Uterus (tissue), 4 donors: ENCODE results near the gene DCBLD1. TPM values are rescaled to one million over a fixed set of nuclear protein-coding genes. Genes with fewer than 3 reads are reported as not detected.

ENCODE experiments used
- DNase-seq, 2 donors: peaks; one replicate each; pipeline ENCODE4 v3.0.0-alpha.2; 2019 to 2020
- H3K27ac ChIP-seq, 2 donors: fragments of 200-600 bp; sonication (generic); 1 replicate in 1 of 2; 2 replicates in 1 of 2; pipeline ENCODE4 v1.5.1; 2016 to 2018
- H3K27me3 ChIP-seq, 2 donors: fragments of 200-600 bp; sonication (generic); one replicate each; pipeline ENCODE4 v1.5.1; 2018 to 2019; ENCODE audit warnings: control low read depth in 1 of 2
- H3K36me3 ChIP-seq, 2 donors: fragments of 200-600 bp; sonication (generic); one replicate each; pipeline ENCODE4 v1.5.1; 2019; ENCODE audit warnings: control low read depth in 1 of 2
- H3K4me1 ChIP-seq, 2 donors: fragments of 200-600 bp; sonication (generic); one replicate each; pipeline ENCODE4 v1.5.1; 2018 to 2019; ENCODE audit warnings: control low read depth in 1 of 2
- H3K4me3 ChIP-seq, 2 donors: fragments of 200-600 bp; sonication (generic); 1 replicate in 1 of 2; 2 replicates in 1 of 2; pipeline ENCODE4 v1.5.1; 2018 to 2019; ENCODE audit warnings: mild to moderate bottlenecking in 1 of 2
- H3K9me3 ChIP-seq, 2 donors: fragments of 200-600 bp; sonication (generic); one replicate each; pipeline ENCODE4 v1.5.1; 2019; ENCODE audit warnings: control low read depth in 1 of 2
- POLR2A ChIP-seq, 2 donors: fragments of 450-650 bp; IDR thresholded peaks; one replicate each; pipeline ENCODE4 v1.6.1; 2016; ENCODE audit warnings: antibody characterized with exemption in 2 of 2, mild to moderate bottlenecking in 1 of 2, moderate library complexity in 1 of 2
- intact Hi-C: fragments of 100-400 bp; cut with DNase I; formaldehyde crosslinking; loops from one replicate; pipeline ENCODE4 v1.15.1; 2023; ENCODE audit warnings: low total_unique reads
- total RNA-seq, 4 donors: library from RNA; depleted of rRNA in 3 of 4; stranded (reverse); fragments of >200 nt in 3 of 4; gene quantifications; one replicate each; pipeline versions ENCODE4 v1.1.0 to v1.2.4, GENCODE V29; 2014 to 2023
- TF ChIP-seq, protein P1 (sequence below), 4 experiments: fragments of 200-600 bp in 2 of 4; fragments of 450-650 bp in 2 of 4; sonication (generic) in 2 of 4; IDR thresholded peaks; one replicate each; pipeline ENCODE4 v1.5.1; 2016 to 2019; ENCODE audit warnings: antibody characterized with exemption in 4 of 4, mild to moderate bottlenecking in 2 of 4, moderate library complexity in 1 of 4
- donor health status: DM: yes; HTN: yes; CAD: no.

The DCBLD1 gene
- total RNA-seq, 4 donors from 2014 or later: 2.4 to 15.5 (median 4.5) TPM

GRCh38 chr6:117506180-117506835 is 23.8 kb downstream of the DCBLD1 start:
- no peak for DNase-seq
- no peaks in the 10 kb centered on the region for H3K9me3 ChIP-seq
- TF ChIP-seq, protein P1, sequence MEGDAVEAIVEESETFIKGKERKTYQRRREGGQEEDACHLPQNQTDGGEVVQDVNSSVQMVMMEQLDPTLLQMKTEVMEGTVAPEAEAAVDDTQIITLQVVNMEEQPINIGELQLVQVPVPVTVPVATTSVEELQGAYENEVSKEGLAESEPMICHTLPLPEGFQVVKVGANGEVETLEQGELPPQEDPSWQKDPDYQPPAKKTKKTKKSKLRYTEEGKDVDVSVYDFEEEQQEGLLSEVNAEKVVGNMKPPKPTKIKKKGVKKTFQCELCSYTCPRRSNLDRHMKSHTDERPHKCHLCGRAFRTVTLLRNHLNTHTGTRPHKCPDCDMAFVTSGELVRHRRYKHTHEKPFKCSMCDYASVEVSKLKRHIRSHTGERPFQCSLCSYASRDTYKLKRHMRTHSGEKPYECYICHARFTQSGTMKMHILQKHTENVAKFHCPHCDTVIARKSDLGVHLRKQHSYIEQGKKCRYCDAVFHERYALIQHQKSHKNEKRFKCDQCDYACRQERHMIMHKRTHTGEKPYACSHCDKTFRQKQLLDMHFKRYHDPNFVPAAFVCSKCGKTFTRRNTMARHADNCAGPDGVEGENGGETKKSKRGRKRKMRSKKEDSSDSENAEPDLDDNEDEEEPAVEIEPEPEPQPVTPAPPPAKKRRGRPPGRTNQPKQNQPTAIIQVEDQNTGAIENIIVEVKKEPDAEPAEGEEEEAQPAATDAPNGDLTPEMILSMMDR (IDR thresholded peaks at IDR 0.05): no peak
- no peak overlapping the region for H3K4me3 ChIP-seq
- intact Hi-C loops: no loop called here
- no peaks in the 10 kb centered on the region for H3K4me1 ChIP-seq
- H3K27me3 ChIP-seq: no peaks in the 10 kb centered on the region
- H3K27ac ChIP-seq: no peak overlapping the region
- H3K36me3 ChIP-seq: no peaks in the 10 kb centered on the region

DNA sequence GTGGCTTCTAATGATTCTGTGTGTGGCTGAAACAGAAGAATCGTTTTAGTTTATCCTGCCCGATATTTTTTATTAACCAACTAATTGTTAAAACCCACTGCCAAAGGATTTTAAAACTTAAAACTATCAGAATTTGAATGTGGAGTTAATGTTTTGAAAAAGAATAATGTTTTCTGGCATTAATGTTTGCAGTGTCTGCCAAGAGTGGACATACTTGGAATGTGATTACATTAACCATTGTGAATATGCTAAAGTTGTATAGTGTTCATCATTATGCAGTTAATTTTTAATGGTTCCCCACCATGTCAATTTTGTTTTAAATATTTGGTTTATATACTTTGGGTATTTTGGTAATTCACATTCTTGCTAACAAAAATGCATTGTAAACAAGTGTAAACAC is 24.4 kb downstream of the DCBLD1 start:
- TF ChIP-seq, protein P1 (IDR thresholded peaks at IDR 0.05): no peak
- no peak for TF ChIP-seq POLR2A (IDR thresholded peaks at IDR 0.05)
- Histone ChIP-seq H3K4me3 (no peak overlapping the region), H3K36me3 (no peaks in the 10 kb centered on the region), H3K27ac (no peak overlapping the region), H3K4me1 (no peaks in the 10 kb centered on the region), H3K9me3 (no peaks in the 10 kb centered on the region), H3K27me3 (no peaks in the 10 kb centered on the region)
- intact Hi-C loops: no loop called here
- no peak for DNase-seq

DNA sequence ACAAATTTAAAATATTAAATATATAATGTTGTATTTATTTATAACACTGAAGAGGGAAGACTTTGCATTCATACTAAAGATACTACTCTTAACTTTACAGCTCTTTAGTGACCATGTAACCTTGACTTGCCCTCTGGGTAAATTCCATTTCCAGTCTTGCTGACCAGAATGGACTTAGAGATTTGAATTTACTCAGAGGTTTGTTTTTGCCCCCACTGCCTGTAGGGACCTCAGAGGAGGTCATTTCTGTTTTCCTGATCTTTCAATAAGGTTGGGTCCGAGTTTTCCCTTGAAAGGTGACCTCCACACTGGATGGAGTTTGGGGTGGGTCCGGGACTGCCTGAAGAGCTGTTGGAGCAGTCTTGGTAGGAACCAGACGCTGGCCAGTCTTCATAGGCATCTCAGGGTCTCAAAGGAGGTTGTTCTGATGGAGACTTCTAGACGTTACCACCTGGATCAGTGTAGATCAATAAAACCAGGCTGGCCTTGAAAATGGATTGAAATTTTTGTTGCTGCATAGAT is 26.0 kb downstream of the DCBLD1 start:
- no peak for TF ChIP-seq POLR2A (IDR thresholded peaks at IDR 0.05)
- TF ChIP-seq, protein P1 (IDR thresholded peaks at IDR 0.05): no peak
- H3K4me3 ChIP-seq: no peak overlapping the region
- H3K36me3 ChIP-seq: no peaks in the 10 kb centered on the region
- intact Hi-C loops: no loop called here
- DNase-seq: no peak
- H3K9me3 ChIP-seq: no peaks in the 10 kb centered on the region
- no peaks in the 10 kb centered on the region for H3K4me1 ChIP-seq
- no peak overlapping the region for H3K27ac ChIP-seq
- H3K27me3 ChIP-seq: no peaks in the 10 kb centered on the region

- H3K36me3 ChIP-seq: no peaks in the 10 kb centered on the region
- no peaks in the 10 kb centered on the region for H3K4me1 ChIP-seq
- intact Hi-C loops: no loop called here
- H3K4me3 ChIP-seq: no peak overlapping the region
- no peaks in the 10 kb centered on the region for H3K9me3 ChIP-seq
- H3K27me3 ChIP-seq: no peaks in the 10 kb centered on the region
- H3K27ac ChIP-seq: no peak overlapping the region
- TF ChIP-seq, protein P1 (IDR thresholded peaks at IDR 0.05): no peak
- TF ChIP-seq POLR2A (IDR thresholded peaks at IDR 0.05): no peak
- no peak for DNase-seq
These were observed 26.5 kb downstream of the DCBLD1 start for GRCh38 chr6:117509021-117509420.

GRCh38 chr6:117512056-117512828 is 29.8 kb downstream of the DCBLD1 start:
- Histone ChIP-seq H3K9me3 (no peaks in the 10 kb centered on the region), H3K4me3 (no peak overlapping the region), H3K4me1 (no peaks in the 10 kb centered on the region), H3K27ac (no peak overlapping the region), H3K36me3 (no peaks in the 10 kb centered on the region), H3K27me3 (no peaks in the 10 kb centered on the region)
- no peak for DNase-seq
- TF ChIP-seq, protein P1 (IDR thresholded peaks at IDR 0.05): no peak
- TF ChIP-seq POLR2A (IDR thresholded peaks at IDR 0.05): no peak
- intact Hi-C loops: no loop called here
